ENCODE measurements around the gene ZPR1.

- TF ChIP-seq, protein P1, sequence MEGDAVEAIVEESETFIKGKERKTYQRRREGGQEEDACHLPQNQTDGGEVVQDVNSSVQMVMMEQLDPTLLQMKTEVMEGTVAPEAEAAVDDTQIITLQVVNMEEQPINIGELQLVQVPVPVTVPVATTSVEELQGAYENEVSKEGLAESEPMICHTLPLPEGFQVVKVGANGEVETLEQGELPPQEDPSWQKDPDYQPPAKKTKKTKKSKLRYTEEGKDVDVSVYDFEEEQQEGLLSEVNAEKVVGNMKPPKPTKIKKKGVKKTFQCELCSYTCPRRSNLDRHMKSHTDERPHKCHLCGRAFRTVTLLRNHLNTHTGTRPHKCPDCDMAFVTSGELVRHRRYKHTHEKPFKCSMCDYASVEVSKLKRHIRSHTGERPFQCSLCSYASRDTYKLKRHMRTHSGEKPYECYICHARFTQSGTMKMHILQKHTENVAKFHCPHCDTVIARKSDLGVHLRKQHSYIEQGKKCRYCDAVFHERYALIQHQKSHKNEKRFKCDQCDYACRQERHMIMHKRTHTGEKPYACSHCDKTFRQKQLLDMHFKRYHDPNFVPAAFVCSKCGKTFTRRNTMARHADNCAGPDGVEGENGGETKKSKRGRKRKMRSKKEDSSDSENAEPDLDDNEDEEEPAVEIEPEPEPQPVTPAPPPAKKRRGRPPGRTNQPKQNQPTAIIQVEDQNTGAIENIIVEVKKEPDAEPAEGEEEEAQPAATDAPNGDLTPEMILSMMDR (IDR thresholded peaks at IDR 0.05; ENCODE audit: insufficient read depth, low read depth, low read length), result no peak
- no peak for TF ChIP-seq EZH2 (IDR thresholded peaks at IDR 0.05; ENCODE audit: insufficient read depth, low read length)
Measured at GRCh38 chr11:116786326-116786725, 1.5 kb downstream of the ZPR1 start.
